Left ventricle myocardium inferior (tissue), 1 donor: ENCODE data around the gene KIF6. TPM values are rescaled to one million over a fixed set of nuclear protein-coding genes. Genes with fewer than 3 reads are reported as not detected.

Experiments
- DNase-seq: peaks from one replicate; pipeline ENCODE4 v3.0.0-alpha.2; 2020
- H3K27ac ChIP-seq: fragments of 200-600 bp; replicated peaks from 2 replicates; pipeline ENCODE4 v1.8.0; 2021
- H3K27me3 ChIP-seq: fragments of 200-600 bp; 2 replicates; pipeline ENCODE4 v1.8.0; 2021; ENCODE audit warnings: low read depth
- H3K36me3 ChIP-seq: fragments of 200-600 bp; 2 replicates; pipeline ENCODE4 v1.8.0; 2021
- H3K4me1 ChIP-seq: fragments of 200-600 bp; 2 replicates; pipeline ENCODE4 v1.8.0; 2021
- H3K4me3 ChIP-seq: fragments of 200-600 bp; 2 replicates; pipeline ENCODE4 v1.8.0; 2021; ENCODE audit warnings: mild to moderate bottlenecking, moderate library complexity
- H3K9me3 ChIP-seq: fragments of 200-600 bp; replicated peaks from 2 replicates; pipeline ENCODE4 v1.8.0; 2021
- CTCF ChIP-seq: fragments of 200-600 bp; IDR thresholded peaks from 2 replicates; pipeline ENCODE4 v1.8.0; 2021; ENCODE audit warnings: antibody characterized with exemption, mild to moderate bottlenecking, borderline replicate concordance
- intact Hi-C: fragments of 100-400 bp; cut with micrococcal nuclease; formaldehyde crosslinking; loops from one replicate; pipeline ENCODE4 v1.11.0; 2022
- long read RNA-seq: library from polyadenylated mRNA; unstranded; transcript quantifications from one replicate; pipeline ENCODE4 v2.0.0, GENCODE V29; 2021
- total RNA-seq: library from RNA; stranded (reverse); fragmentation: NEBNext Ultra II Directional; extraction: Animal tissue kit (Norgen Biotek cat#: 25700); gene quantifications from one replicate; pipeline ENCODE4 v1.2.1, GENCODE V29; 2021
- donor health status: DM: no; HTN: yes; CAD: no; lungs with severe emphysema.

The KIF6 gene
- total RNA-seq = 0.69 TPM
- long read RNA-seq = 0 reads

GRCh38 chr6:39724787-39725631, at the start of gene KIF6:
KIF6 (minus strand) TSS chr6:39725408; CDS start chr6:39725310, 98 bp downstream.
- peak; percentile 90 for DNase-seq
- Histone ChIP-seq H3K36me3 (no peaks in the 10 kb centered on the region), H3K27me3 (no peaks in the 10 kb centered on the region), H3K4me3 (peak within 1 kb of the TSS; percentile 78), H3K4me1 (peaks cover 12% of the 10 kb centered on the region), H3K27ac (peak within 1 kb of the TSS; percentile 44), H3K9me3 (no peaks in the 10 kb centered on the region)
- intact Hi-C loops = no loop called here
- TF ChIP-seq CTCF = no peak

- H3K36me3 ChIP-seq = no peaks in the 10 kb centered on the region
- no peaks in the 10 kb centered on the region for H3K27me3 ChIP-seq
- H3K4me3 ChIP-seq = no peak overlapping the region
- peaks cover 16% of the 10 kb centered on the region for H3K4me1 ChIP-seq
- intact Hi-C loops = no loop called here
- H3K9me3 ChIP-seq = no peaks in the 10 kb centered on the region
- no peak overlapping the region for H3K27ac ChIP-seq
- no peak for TF ChIP-seq CTCF
- DNase-seq = no peak
Measured at GRCh38 chr6:39773782-39774181, 48.6 kb upstream of the KIF6 start.

- H3K9me3 ChIP-seq = no peaks in the 10 kb centered on the region
- H3K36me3 ChIP-seq = no peaks in the 10 kb centered on the region
- H3K4me3 ChIP-seq = no peak overlapping the region
- no peaks in the 10 kb centered on the region for H3K27me3 ChIP-seq
- peaks cover 8% of the 10 kb centered on the region for H3K4me1 ChIP-seq
- intact Hi-C loops = no loop called here
- H3K27ac ChIP-seq = no peak overlapping the region
- DNase-seq = no peak
- TF ChIP-seq CTCF = no peak
Measured at GRCh38 chr6:39772559-39773273, 47.5 kb upstream of the KIF6 start.

GRCh38 chr6:39770446-39770845, 45.2 kb upstream of the KIF6 start:
- Histone ChIP-seq H3K9me3 (no peaks in the 10 kb centered on the region), H3K27ac (no peak overlapping the region), H3K36me3 (no peaks in the 10 kb centered on the region), H3K4me1 (no peaks in the 10 kb centered on the region), H3K27me3 (no peaks in the 10 kb centered on the region), H3K4me3 (no peak overlapping the region)
- intact Hi-C loops = no loop called here
- DNase-seq = no peak
- no peak for TF ChIP-seq CTCF

GRCh38 chr6:39769012-39769411, 43.8 kb upstream of the KIF6 start:
- no peaks in the 10 kb centered on the region for H3K27me3 ChIP-seq
- H3K36me3 ChIP-seq = no peaks in the 10 kb centered on the region
- no peak for TF ChIP-seq CTCF
- no peak for DNase-seq
- H3K4me1 ChIP-seq = no peaks in the 10 kb centered on the region
- H3K27ac ChIP-seq = no peak overlapping the region
- H3K9me3 ChIP-seq = no peaks in the 10 kb centered on the region
- H3K4me3 ChIP-seq = no peak overlapping the region
- intact Hi-C loops = no loop called here
